Mesodermal cell (in vitro differentiated cells): ENCODE data around the gene PEX11G.

Source experiments
- H3K27ac ChIP-seq: 2 replicates; pipeline ENCODE4 v1.7.0; 2013; ENCODE audit warnings: mild to moderate bottlenecking, low read depth, low read length, moderate library complexity; ENCODE audit not compliant: severe bottlenecking
- H3K36me3 ChIP-seq: 2 replicates; pipeline ENCODE4 v1.7.1; 2013; ENCODE audit warnings: mild to moderate bottlenecking, low read length, moderate library complexity; ENCODE audit not compliant: control insufficient read depth, insufficient read depth
- H3K4me1 ChIP-seq: one replicate; pipeline ENCODE4 v1.7.1; 2013; ENCODE audit warnings: mild to moderate bottlenecking, low read length; ENCODE audit not compliant: insufficient read depth, control insufficient read depth, poor library complexity, severe bottlenecking
- H3K4me3 ChIP-seq: 2 replicates; pipeline ENCODE4 v1.7.0; 2013; ENCODE audit warnings: low read length, control low read depth, mild to moderate bottlenecking; ENCODE audit not compliant: insufficient read depth, poor library complexity, severe bottlenecking; ENCODE audit errors: extremely low read depth
- H3K9me3 ChIP-seq: 2 replicates; pipeline ENCODE4 v1.7.1; 2013; ENCODE audit warnings: mild to moderate bottlenecking, low read length, moderate library complexity; ENCODE audit not compliant: control insufficient read depth
- WGBS, 2 experiments: methylation state at CpG; one replicate each; pipeline ENCODE4 v1.1.5; 2013; ENCODE audit warnings: missing lambda C conversion rate in 2 of 2; ENCODE audit not compliant: insufficient coverage in 2 of 2; 5-methylcytosine and 5-hydroxymethylcytosine counted together

The PEX11G gene

DNA sequence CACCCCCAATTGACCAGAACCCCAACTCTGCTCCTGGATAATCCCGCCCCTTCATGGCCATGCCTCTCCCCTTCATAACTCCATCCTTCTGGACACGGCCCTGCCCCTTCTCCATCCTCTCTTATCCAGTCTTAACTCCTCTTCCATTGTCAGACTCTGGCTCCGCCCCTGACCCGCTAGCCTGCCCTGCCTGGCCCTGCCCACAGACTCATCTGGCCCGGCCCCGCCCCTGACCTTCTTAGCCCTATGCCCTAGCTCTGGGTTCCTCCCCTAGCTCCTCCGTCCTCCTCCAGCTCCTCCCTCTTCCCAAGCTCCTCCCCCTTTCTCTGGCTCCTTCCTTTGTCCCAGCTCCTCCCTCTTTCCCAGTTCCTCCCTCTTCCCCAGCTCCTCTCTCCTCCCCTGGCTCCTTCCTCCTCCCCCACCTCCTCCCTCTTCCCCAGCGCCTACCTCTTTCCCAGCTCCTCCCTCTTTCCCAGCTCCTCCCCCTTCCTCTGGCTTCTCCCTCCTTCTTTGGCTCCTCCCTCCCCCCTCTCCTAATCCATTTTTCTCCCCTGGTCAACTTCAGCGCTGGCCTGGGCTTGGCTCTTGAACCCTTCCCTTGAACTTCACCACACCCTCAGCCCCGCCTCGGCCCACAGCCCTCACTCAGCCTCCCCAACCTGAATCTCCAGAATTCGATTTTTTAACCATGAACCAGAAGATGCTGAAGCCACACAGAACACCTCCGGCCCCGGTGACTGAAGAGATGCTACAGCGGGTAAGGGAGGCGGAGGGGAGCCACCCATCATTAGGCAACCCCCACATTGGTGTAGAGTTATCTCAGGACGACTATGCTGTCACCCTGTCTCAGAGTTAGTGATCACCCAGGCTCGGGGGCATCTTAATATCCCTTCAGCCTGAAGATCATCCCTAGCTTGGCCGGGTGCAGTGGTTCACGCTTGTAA lies 17.8 kb upstream of the PEX11G start:
- no peaks in the 10 kb centered on the region for H3K9me3 ChIP-seq
- H3K27ac ChIP-seq, result no peak overlapping the region
- WGBS, 2 experiments, result 41 to 49% methylated on average over 15 to 16 of the region's 20 CpGs
- no peaks in the 10 kb centered on the region for H3K4me1 ChIP-seq
- H3K4me3 ChIP-seq, result no peak overlapping the region
- no peaks in the 10 kb centered on the region for H3K36me3 ChIP-seq

DNA sequence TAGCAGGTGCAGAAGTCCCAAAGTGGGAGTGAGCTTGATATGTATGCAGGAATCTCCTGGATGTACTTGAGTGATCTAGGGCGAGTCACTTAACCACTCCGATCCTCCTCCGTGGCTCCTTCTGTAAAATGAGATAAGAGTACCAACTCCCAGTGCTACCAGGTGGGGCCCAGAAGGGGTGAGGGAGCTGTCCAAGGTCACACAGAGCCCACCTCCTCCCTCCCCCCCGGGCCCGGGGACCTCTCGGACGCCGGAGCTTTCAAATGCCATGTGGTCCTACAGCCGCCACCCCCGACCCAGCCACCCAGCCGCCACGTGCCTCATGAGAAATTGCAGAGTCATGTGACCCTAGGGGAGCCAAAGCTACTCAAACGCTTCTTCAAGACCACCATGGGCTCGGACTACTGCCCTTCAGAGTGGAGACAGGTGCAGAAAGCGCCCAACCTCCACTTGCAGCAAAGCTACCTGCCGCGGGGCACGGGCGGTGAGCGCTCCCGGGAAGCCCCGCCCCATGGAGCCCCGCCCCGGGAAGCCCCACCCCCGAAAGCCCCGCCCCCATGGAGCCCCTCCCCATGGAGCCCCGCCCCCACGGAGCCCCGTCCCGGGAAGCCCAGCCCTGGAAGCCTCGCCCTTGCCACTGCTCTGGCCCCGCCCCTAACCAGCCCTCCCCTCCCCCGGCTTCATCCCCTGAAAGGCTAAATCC lies 17.0 kb upstream of the PEX11G start:
- H3K27ac ChIP-seq, result no peak overlapping the region

DNA sequence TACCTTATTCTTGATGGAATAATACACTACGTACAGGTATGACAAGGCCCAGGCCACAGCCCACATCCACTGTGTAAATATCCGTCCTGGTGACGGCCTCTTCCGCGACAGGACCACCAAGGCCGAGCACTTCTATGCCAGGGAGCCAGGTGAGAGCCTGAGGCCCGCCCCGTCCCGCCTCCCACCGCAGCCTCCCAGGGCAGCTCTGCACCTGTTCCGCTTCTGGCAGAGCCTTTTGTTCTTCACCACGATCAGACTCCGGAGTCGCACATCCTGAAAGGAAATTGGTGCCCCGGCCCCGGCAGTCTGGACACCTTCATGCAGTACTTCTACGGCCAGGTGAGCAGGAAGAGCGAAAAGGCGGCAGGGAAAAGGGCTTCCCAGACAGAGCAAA lies 16.4 kb upstream of the PEX11G start:
- H3K27ac ChIP-seq, result no peak overlapping the region
- no peak overlapping the region for H3K4me3 ChIP-seq
- H3K4me1 ChIP-seq, result no peaks in the 10 kb centered on the region
- no peaks in the 10 kb centered on the region for H3K36me3 ChIP-seq
- no peaks in the 10 kb centered on the region for H3K9me3 ChIP-seq
- WGBS, 2 experiments, result 87 to 93% methylated on average over 17 to 19 of the region's 19 CpGs

More for the DNA sequence above, 17.0 kb upstream of the PEX11G start:
- WGBS, 2 experiments, result 4 to 19% methylated on average over 9 to 18 of the region's 33 CpGs
- no peaks in the 10 kb centered on the region for H3K36me3 ChIP-seq
- H3K9me3 ChIP-seq, result no peaks in the 10 kb centered on the region
- no peaks in the 10 kb centered on the region for H3K4me1 ChIP-seq
- no peak overlapping the region for H3K4me3 ChIP-seq

DNA sequence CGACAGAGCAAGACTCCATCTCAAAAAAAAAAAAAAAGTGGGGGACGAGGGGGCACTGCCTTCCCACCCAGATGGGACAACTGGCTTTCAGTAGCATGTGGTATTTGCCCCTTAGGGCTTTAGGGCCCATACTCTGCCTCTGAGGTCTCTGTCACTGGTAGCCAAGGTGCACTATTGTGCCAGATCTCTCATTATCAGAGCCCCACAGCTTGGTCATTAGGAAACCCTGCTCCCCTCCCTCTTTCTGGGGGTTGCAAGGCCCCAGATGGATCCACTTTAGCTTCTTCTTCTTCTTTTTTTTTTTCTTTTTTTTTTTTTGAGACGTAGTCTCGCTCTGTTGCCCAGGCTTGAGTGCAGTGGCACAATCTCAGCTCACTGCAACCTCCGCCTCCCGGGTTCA lies 15.8 kb upstream of the PEX11G start:
- Histone ChIP-seq H3K27ac (no peak overlapping the region), H3K4me1 (no peaks in the 10 kb centered on the region), H3K36me3 (no peaks in the 10 kb centered on the region), H3K9me3 (no peaks in the 10 kb centered on the region), H3K4me3 (no peak overlapping the region)
- WGBS, 2 experiments, result 72 to 93% methylated on average over 2 of the region's 6 CpGs

DNA sequence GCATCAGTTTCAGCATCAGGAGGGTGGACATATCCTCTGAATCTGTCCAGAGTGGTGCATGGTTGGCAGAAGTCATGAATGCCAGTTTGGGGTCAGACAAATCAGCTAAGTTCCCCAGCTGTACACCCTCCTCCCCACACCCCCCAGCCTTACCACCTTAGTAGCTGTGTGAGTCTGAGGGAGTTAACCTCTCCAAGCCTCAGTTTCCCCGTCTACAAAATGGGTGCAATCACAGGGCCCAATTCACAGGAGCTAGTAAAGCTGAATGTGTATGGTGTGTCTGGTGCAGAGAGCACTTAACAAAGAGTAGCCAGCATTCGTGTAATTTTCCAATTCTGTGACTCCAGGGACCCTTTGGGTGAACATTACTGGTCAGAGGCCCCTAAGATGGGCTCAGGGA lies 13.7 kb upstream of the PEX11G start:
- Histone ChIP-seq H3K27ac (no peak overlapping the region), H3K4me3 (no peak overlapping the region), H3K9me3 (no peaks in the 10 kb centered on the region), H3K36me3 (no peaks in the 10 kb centered on the region), H3K4me1 (no peaks in the 10 kb centered on the region)
- 40 to 59% methylated on average over 1 to 2 of the region's 2 CpGs for WGBS, 2 experiments

DNA sequence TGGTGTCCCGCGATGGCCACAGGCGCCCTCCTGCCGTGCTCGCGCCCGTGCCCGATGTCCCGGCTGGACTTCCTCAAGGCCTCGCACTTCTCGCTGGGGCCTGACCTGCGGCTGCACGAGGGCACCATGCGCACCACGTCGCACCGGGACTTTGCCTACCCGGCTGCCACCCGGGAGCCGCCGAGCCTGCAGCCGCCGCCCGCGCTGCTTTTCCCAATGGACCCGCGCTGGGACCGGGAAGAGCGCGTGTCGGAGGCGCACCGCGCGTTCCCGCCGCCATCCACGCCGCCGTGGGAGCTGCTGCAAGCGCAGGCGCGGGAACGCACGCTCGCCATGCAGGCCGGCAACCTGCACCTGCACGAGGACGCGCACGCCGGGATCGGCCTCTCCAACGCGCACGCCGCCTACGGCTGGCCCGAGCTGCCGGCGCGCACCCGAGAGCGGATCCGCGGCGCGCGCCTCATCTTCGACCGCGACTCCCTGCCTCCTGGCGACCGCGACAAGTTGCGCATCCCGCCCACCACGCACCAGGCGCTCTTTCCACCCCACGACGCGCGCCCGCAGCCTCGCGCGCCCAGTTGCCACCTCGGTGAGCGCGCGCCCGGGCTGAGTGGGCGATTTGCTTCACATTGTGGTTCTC lies 12.1 kb upstream of the PEX11G start:
- peak overlapping the region; percentile 31 for H3K4me3 ChIP-seq
- WGBS, 2 experiments, result 2 to 3% methylated on average over 85 to 87 of the region's 93 CpGs

DNA sequence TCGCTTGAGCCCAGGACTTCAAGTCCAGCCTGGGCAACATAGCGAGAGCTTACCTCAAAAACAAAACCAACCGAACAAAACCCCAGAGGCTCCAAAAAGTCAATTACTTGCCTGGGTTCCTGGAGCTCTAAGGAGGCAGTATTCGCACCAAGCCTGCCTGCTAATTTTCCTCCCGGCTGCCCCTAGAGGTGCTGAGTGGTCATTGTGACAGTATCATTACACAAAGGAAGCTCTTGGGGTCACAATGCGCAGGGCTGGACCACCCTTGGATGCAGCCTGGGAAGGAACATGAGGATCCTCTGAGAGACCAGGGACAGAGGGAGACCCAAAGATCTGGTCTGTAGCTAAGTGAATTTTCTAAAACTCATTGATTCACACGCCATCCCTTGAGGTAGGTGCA lies 8.5 kb upstream of the PEX11G start:
- no peaks in the 10 kb centered on the region for H3K9me3 ChIP-seq
- H3K4me1 ChIP-seq, result peaks cover 3% of the 10 kb centered on the region
- WGBS, 2 experiments, result 57 to 62% methylated on average over 7 of the region's 7 CpGs
- H3K4me3 ChIP-seq, result no peak overlapping the region
- H3K27ac ChIP-seq, result no peak overlapping the region
- no peaks in the 10 kb centered on the region for H3K36me3 ChIP-seq

More for the DNA sequence above, 12.1 kb upstream of the PEX11G start:
- no peaks in the 10 kb centered on the region for H3K36me3 ChIP-seq
- H3K27ac ChIP-seq, result no peak overlapping the region
- H3K4me1 ChIP-seq, result no peaks in the 10 kb centered on the region
- H3K9me3 ChIP-seq, result no peaks in the 10 kb centered on the region

DNA sequence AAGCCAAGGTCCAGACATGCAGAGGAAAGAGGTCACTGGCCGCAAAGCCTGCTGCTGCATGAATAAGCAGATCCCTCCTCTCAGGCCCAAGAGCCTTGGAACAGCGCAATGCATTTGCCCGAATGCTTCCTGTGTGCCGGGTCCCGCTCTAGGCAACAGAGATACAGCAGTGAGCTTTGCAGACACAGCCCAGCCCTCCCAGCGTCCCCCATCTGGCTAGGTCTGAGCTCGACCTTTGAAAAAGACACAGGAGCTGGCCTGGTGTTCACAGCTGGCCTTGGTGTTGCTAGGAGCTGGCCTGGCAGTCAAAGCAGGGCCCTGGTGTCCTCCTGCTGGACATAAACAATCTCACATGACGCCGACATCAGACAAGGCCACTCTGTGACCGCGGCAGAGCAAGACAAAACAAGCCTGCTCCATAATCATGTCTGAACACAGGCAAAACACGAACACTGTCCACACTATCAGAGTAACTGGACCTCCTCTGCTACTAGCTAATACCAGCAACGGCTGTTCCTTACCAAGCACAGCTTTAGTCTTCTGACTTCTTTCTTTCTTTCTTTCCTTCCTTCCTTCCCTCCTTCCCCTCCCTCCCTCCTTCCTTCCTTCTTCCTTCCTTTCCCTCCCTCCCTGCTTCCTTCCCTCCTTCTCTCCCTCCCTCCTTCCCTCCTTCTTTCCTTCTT lies 5.7 kb upstream of the PEX11G start:
- 75 to 88% methylated on average over 9 to 13 of the region's 13 CpGs for WGBS, 2 experiments
- Histone ChIP-seq H3K27ac (peak overlapping the region; percentile 37), H3K4me3 (no peak overlapping the region), H3K4me1 (peaks cover 3% of the 10 kb centered on the region), H3K36me3 (no peaks in the 10 kb centered on the region), H3K9me3 (no peaks in the 10 kb centered on the region)

DNA sequence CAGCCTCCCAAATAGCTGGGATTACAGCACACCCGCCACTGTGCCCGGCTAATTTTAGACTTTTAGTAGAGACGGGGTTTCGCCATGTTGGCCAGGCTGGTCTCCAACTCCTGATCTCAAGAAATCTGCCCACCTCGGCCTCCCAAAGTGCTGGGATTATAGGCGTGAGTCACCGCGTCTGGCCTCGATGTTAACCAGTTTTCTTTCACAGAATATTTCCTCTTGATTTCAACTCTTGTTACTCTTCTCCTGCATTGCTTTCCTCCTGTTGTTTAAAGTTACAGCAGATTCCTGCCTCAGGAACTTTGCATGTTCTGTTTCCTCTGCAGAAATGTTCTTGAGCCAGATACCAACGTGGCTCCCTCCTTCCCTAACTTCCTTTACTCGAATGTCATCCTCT lies 3.7 kb upstream of the PEX11G start:
- 90 to 93% methylated on average over 10 to 11 of the region's 11 CpGs for WGBS, 2 experiments
- no peaks in the 10 kb centered on the region for H3K36me3 ChIP-seq
- H3K4me3 ChIP-seq, result no peak overlapping the region
- peaks cover 7% of the 10 kb centered on the region for H3K4me1 ChIP-seq
- H3K9me3 ChIP-seq, result no peaks in the 10 kb centered on the region
- H3K27ac ChIP-seq, result no peak overlapping the region

DNA sequence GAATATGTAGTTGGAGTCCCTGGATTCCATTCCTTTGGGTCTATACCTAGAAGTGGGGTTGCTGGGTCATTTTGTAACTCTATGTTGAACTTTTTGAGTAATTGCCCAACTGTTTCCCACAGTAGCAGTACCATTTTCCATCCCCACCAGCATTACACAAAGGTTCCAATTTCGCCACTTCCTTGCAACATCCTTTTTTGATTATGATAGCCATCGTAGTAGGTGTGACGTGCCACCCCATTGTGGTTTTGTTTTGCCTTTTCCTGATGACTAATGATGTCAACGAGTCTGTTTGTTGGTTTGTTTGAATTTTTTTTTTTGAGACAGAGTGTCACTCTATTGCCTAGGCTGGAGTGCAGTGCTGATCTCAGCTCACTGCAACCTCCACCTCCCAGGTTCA lies 3.3 kb upstream of the PEX11G start:
- H3K36me3 ChIP-seq, result no peaks in the 10 kb centered on the region
- 83 to 100% methylated on average over 2 to 3 of the region's 4 CpGs for WGBS, 2 experiments
- no peaks in the 10 kb centered on the region for H3K9me3 ChIP-seq
- H3K4me1 ChIP-seq, result peaks cover 7% of the 10 kb centered on the region
- H3K4me3 ChIP-seq, result no peak overlapping the region
- no peak overlapping the region for H3K27ac ChIP-seq
